ENCODE measurements around the gene TAF1. TPM values are rescaled to one million over a fixed set of nuclear protein-coding genes. Genes with fewer than 3 reads are reported as not detected.

Gene TAF1
- total and polyA plus RNA-seq, 2 of the 8 experiments (the other 6 are each of a cell fraction or from before 2014, with no cell fraction given) = 6.3 to 30.2 TPM

Small RNAs within 50 kb of the gene (small RNA-seq; reads per million reads assigned to genes)
- gene AL590762.4 (ENCODE audit: insufficient read depth) = not detected
- not detected for gene RF00019 (ENCODE audit: insufficient read depth)

Other genes with a start within 250 kb of the TAF1 start
- gene MED12, start 247.8 kb upstream of the TAF1 start, total RNA-seq (2021; fragmentation: NEBNext Ultra II Directional; extraction: Animal tissue kit (Norgen Biotek cat#: 25700)) = 43.5 and 48.9 TPM in 2 replicates
- gene MED12, start 247.8 kb upstream of the TAF1 start, polyA plus RNA-seq (2011; rRNA removed) = 19.4 and 28.4 TPM in 2 replicates
- 14.8 and 15.3 TPM in 2 replicates for gene NLGN3, start 221.5 kb upstream of the TAF1 start, total RNA-seq (2021; fragmentation: NEBNext Ultra II Directional; extraction: Animal tissue kit (Norgen Biotek cat#: 25700))
- gene NLGN3, start 221.5 kb upstream of the TAF1 start, polyA plus RNA-seq (2011; rRNA removed) = 12.0 and 15.0 TPM in 2 replicates
- not detected in 2 replicates for gene GJB1, start 143.1 kb upstream of the TAF1 start, total RNA-seq (2021; fragmentation: NEBNext Ultra II Directional; extraction: Animal tissue kit (Norgen Biotek cat#: 25700))
- gene GJB1, start 143.1 kb upstream of the TAF1 start, polyA plus RNA-seq (2011; rRNA removed) = 0.06 and 0.14 TPM in 2 replicates
- 82.0 and 86.4 TPM in 2 replicates for gene ZMYM3, start 112.2 kb upstream of the TAF1 start, total RNA-seq (2021; fragmentation: NEBNext Ultra II Directional; extraction: Animal tissue kit (Norgen Biotek cat#: 25700))
- 56.7 and 79.2 TPM in 2 replicates for gene ZMYM3, start 112.2 kb upstream of the TAF1 start, polyA plus RNA-seq (2011; rRNA removed)
- gene NONO, start 82.7 kb upstream of the TAF1 start, total RNA-seq (2021; fragmentation: NEBNext Ultra II Directional; extraction: Animal tissue kit (Norgen Biotek cat#: 25700)) = 728 and 778 TPM in 2 replicates
- gene NONO, start 82.7 kb upstream of the TAF1 start, polyA plus RNA-seq (2011; rRNA removed) = 641 and 784 TPM in 2 replicates
- gene ITGB1BP2, start 64.6 kb upstream of the TAF1 start, total RNA-seq (2021; fragmentation: NEBNext Ultra II Directional; extraction: Animal tissue kit (Norgen Biotek cat#: 25700)) = 5.1 and 5.2 TPM in 2 replicates
- 2.6 and 2.9 TPM in 2 replicates for gene ITGB1BP2, start 64.6 kb upstream of the TAF1 start, polyA plus RNA-seq (2011; rRNA removed)
- 114 and 130 TPM in 2 replicates for gene OGT, start 166.7 kb downstream of the TAF1 start, total RNA-seq (2021; fragmentation: NEBNext Ultra II Directional; extraction: Animal tissue kit (Norgen Biotek cat#: 25700))
- gene OGT, start 166.7 kb downstream of the TAF1 start, polyA plus RNA-seq (2011; rRNA removed) = 153 and 169 TPM in 2 replicates
- 0.95 and 0.96 TPM in 2 replicates for gene GCNA, start 212.1 kb downstream of the TAF1 start, total RNA-seq (2021; fragmentation: NEBNext Ultra II Directional; extraction: Animal tissue kit (Norgen Biotek cat#: 25700))
- 0.41 and 0.52 TPM in 2 replicates for gene GCNA, start 212.1 kb downstream of the TAF1 start, polyA plus RNA-seq (2011; rRNA removed)

All from H1 (cell line).